GM19397 (cell line): ENCODE data around the gene CACNA1C.
"Not testable (repeated sequence)": the region's sequence is repeated elsewhere in the genome, so short reads cannot be mapped to it uniquely, and the experiment has no call there.

Experiments used
- ATAC-seq: cut with Tn5 transposase; IDR thresholded peaks from one replicate; pipeline ENCODE4 v1.9.1; 2021; ENCODE audit warnings: mild to moderate bottlenecking, moderate library complexity; ENCODE audit not compliant: unreplicated experiment

Gene CACNA1C

DNA sequence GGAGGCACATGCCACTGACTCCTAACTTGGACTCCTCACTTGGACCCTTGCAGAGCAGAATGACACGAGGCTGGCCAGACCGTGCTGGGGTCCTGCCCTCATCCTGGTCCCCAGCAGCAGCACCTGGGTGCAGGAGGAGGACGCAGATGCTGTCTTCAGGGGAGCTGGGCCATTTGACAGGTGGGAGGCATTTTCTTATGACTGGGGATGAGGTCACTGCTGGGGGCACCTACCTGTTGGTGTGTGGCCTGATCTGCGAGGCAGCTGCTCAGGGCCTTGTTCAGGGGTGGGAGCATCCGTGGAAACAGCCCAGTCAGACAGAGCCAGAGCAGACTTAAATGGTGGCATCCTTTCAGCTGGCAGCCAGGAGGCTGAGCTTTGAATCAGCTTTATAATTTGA lies 57.3 kb downstream of the CACNA1C start:
- no peak for ATAC-seq

DNA sequence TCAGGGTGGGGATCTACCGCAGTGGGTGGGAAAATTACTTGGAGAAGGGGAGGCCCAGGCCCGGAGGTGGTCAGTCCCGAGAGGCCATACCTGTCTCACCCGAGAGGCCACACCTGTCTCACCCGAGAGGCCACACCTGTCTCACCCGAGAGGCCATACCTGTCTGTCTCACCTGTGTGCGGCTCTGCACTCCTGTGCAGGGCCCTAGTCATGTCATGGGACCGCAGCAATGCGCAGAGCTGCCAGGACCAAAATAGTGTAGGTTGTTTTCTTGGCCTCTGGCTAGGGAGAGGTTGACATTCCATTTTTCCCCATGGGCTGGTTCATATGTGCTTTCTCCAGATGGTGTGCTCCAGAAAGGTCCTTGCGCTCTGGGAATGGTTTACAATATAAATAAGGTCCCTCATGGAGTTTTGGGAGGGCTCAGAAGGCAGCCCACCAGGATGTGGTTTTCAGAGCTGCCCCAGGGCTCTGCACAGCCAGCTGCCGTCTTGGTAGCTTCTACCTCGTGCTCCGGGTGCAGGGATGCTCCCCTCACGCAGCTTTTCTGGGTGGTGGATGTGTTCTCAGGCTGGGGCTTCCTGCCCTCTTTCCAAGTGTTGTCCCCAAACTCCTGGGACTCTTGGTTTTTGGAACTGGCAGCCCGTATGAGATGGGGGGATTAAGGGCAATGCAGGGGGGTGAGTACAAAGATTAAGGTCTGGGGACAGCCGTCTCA lies 58.2 kb downstream of the CACNA1C start:
- ATAC-seq: no peak

DNA sequence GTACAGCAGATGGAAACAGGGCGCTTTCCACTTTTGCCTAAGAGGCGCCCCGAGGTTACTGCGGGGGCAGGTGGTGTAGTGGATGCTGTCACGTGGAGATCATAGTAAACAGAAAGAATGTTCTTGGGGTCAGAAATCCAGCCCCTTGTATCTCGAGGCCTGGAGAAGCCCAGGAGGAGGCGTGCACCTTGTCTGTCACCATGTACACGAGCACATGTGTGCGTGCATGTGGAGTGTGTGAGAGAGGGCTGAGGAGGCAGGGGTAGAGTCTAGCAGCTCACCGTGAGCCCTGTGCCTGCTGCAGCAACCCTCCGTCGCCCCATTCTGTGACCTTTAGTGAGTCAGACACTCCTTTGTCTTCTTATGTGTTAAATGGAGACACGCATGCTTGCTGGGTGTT lies 59.0 kb downstream of the CACNA1C start:
- ATAC-seq: no peak

DNA sequence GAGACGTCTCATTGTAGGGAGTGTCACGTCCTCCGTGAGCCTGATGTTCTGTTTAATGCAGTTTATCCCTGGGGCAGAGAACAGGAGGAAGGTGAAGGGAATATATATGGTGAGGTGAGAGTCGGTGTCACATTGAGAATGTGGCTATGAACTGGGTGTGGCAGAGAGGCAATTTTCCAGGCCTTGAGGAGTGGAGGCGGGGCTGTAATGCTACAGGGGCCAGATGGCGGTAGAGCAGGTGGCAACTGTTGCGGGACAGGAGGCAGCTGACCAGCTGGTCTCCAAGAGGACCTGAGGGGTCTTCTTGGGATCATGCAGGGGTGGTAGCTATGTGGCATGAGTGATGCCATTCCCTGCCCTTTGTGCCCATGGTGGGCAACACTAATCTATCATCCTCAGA lies 59.6 kb downstream of the CACNA1C start:
- ATAC-seq: no peak

DNA sequence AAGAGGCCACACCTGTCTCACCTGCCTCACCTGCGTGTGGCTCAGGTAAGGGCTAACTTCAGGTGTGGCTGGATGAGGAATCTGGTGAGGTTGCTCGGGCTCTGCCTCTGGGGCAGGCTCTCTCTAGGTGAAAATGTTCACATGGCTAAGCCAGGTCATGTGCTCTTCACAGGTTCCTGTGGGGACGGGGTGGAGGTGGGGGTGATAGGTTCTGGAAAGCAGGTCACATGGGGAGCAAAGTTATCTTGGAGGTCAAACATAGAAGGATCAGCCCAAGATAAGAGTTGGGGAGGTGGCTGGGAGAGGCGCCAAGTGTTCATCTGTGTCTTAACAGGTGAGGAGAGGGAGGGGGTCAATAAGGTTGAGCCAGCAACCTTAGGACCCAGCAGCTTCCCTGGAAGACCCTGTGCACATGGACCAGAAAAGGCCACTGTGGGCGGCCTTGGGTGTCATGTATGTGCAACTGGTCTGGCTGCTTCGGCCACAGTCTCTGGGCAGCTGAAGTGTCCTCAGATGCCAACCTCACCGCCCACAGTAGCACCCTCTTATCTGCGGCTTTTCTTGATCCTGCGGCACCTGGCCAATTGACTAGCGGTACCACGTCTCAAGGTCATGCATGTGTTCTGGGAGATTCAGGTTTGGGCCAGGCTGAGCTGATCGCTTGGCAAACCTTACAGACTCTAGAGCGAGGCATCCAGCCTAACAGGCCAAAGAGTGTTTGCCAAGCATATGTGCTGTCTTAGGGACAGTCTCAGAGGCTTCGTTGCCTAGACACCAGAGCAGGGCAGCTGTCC lies 60.5 kb downstream of the CACNA1C start:
- ATAC-seq: no peak

DNA sequence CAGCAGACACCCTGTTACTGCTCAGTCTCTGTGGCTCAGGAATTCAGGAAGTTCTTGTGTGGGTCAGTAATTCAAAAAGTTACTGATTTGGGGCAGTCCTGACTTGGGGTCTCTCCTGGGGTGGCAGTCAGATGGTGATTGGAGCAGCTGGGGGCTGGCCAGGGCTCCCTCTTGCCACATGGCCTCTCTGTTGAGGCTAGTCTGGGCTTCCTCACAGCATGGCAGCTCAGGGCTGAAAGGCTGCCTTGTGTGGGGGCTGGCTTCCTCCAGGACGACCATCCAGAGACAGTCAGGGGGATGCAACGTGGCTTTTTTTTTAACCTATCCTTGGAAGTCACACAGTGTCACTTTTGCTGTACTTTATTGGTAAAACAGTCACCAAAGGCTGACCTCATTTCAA lies 61.3 kb downstream of the CACNA1C start:
- no peak for ATAC-seq

DNA sequence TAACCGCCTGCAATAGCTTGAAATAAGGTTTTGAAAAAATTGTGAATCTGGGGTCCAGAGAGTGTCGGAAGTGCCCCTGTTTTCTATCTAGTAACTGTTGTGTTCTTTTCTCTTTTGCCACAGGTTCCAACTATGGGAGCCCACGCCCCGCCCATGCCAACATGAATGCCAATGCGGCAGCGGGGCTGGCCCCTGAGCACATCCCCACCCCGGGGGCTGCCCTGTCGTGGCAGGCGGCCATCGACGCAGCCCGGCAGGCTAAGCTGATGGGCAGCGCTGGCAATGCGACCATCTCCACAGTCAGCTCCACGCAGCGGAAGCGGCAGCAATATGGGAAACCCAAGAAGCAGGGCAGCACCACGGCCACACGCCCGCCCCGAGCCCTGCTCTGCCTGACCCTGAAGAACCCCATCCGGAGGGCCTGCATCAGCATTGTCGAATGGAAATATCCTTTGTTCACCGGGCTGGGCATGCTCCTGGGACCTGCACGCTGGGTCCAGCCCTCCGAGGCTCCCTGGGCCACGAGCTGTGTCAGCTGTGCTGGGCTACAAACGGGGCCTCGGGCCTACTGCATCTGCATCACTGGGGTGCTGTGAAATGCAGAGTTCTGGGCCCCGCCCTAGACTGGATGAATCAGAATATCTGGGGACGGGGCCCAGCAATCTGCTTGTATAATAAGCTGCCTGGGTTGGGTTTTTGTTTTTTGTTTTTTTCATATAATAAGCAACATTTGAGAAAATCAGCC lies 62.5 kb downstream of the CACNA1C start:
- ATAC-seq: no peak

DNA sequence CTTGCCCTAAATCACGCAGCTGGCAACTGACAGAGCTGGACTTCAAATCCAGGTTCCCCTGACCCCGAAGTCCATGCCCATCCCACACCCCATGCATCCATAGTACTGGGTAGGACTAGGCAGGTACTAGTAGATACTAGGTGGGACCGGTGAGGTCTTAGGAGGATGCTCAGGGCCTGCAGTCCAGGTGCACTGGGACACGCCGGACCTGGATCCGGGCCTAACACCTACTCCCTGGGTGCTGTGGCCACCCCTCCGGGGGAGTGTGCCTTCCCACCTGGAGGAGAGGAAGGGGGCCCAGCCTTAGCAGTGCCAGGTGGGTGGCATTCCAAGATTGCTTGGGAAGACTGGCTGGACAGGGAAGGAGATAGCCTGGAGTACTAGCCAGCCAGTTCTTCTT lies 64.8 kb downstream of the CACNA1C start:
- no peak for ATAC-seq

DNA sequence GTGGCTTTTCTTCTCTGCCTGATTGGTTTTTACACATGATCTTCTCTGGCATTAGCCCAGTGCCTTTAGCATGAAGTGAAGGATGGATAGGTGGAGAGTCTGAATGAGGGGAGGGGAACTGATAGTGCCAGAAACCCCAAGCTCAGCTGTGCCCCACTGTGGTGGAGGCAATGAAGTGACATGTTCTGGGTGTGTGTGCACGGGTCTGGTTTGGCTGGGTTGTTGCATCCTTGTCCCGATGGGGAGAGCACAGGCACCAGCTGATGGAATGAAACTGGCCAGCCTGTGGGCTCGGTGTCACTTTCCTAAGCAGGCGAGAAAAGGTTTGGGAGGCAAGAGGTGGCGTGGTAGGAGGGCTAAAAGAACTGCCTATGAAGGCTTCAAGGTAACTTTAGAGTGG lies 65.3 kb downstream of the CACNA1C start:
- ATAC-seq: no peak

DNA sequence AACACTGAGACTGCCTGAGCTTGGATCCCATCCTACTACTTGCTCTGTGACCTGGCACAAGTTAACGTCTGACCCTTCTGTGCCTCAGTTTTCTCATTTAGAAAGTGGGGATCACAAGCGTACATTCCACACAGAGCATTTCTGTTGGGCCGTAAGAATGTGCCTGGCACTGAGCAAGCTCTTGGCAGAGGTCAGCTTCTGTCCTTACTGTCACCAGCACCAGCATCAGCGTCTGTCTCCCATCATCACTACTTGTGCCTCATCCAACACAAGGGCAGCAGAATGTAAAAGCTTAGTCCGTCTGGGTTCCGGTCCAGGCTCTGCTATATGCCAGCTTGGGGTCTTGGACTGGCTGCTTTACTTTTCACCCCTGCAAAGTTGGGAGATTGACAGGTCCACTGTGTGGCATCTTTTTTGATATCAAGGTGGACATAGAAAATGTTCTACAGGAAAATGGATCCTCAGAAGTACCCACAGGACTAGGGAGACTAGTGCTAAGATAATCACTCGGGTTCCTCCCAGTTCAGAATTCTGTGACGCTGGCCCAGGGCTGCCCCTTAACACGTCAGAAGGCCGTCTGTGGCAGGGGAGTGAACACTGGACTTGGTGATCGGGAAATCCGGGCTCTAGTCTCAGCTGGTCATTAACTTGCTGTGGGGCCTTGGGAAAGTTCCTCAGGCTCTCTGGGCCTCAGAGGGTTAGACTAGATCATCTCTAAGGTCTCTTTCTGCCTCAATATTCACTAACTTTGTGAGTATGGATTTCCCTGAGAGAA lies 65.9 kb downstream of the CACNA1C start:
- ATAC-seq: no peak

DNA sequence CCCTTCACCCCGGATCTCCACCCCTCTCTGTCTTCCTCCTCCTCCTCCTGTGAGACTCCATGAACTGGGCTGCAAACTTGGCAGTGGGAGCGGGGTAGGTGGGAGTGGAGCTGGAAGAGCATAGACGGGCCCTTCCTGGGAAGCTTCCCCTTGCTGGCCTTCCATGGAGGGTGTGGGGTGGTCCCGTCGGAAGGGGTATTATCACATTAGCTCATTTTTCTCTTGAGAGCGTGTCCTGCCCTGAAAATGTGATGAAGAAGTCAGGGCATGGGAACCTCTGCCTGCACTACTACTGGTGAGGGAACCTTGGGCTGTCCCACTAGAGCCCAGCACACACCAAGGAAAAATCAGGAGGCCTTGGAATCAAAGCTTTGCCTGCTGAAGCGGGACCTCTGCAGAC lies 66.5 kb downstream of the CACNA1C start:
- no peak for ATAC-seq

DNA sequence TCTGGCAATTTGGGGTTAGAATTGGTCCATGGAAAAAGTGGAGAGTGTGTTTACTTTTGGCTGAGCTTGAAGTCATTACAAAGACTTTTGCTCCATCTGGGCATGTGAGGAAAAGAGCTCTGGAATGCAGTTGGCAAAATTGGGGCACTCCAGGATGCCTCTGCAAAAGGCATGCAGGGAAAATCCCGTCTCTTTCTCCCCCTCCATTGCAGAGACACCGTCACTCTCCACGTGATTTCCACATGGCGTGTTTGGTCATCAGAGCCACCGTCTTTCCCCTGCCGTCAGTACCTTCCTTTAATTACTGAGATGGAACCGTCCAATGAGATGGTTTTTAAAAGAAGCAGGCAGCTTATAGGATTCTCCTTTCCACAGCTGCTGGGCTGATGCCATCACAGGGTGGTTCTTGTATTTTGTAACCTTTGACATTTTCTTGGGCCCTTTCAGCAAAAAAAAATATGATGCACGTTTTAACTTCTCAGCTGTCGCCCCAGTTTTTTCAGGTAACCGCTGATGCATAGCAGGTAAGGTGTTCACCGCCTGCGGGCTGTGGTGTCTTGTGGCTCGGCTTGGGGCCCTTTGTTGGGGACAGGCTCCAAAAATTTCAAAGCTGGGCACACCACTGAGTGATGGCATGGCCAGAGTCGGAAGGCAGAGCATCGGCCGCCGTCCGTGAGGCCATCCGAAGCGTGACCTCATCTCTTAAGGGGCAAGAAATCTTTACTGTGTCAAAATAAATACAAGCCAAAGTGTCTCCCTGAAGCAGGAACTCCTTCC lies 68.4 kb downstream of the CACNA1C start:
- ATAC-seq: no peak

DNA sequence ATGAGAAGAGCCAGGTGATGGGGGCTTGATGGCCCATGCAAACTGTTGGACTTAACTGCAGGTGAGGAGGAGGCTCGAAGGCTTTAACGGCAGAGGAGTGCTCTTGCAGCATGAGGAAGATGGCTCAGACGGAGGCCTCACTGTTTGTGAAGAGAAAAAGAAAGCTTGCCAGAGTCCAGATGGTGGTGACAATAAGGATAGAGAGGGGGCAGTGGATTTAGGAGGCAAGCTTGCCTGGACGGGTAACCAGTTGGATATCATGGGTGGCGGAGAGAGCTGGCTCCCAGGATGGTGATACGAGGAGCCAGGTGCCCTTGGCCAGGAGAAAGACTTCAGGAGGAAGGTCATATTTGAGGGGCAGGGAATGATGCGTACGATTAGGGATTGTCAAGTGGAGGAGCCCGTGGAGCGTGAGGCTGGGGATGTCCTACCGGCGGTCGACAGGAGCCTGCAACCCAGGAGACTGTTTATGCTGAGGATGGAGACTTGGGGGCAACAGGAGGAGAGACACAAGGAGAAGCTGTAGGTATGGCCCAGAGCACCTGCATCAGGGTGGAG lies 71.8 kb downstream of the CACNA1C start:
- ATAC-seq: no peak

DNA sequence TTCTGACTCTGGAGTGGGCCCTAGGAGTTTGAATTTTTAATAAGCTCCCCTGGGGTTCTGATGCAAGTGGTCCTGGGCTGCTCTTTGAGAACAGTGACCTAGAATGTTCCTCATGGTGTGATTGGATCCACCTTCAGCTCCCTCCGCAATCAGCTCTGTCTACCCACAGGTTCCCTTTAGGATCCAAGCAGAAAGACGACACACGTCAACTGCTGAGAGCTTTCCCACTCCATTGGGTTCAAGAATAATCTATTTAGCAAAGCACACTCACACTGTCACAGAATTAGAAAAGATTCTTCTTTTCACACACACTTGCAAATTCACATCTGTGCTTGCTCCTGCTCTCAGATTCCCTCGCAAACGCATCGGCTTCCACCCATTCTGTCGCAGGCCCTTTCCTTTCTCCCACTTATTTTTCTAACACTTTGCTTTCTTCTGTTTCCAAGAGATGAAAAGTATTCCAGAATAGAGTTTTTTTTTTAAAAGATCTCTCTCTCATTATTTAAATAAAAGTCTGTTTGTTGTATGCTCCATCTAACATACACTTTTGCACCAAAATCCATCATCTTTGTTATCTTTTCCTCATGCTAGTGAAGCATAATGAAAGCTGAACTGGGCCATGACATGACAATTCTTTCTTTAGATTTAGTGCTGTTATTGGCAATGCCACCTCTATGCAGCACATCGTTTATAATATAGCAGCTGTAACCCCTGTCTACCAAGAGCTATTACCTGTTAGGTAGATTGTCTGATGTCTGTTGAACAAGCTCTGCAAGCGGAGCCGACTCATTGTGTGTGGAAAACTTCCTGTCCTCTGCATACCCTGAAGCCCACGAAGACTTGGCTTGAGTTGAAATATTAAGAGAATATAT lies 73.1 kb downstream of the CACNA1C start:
- ATAC-seq: no peak

DNA sequence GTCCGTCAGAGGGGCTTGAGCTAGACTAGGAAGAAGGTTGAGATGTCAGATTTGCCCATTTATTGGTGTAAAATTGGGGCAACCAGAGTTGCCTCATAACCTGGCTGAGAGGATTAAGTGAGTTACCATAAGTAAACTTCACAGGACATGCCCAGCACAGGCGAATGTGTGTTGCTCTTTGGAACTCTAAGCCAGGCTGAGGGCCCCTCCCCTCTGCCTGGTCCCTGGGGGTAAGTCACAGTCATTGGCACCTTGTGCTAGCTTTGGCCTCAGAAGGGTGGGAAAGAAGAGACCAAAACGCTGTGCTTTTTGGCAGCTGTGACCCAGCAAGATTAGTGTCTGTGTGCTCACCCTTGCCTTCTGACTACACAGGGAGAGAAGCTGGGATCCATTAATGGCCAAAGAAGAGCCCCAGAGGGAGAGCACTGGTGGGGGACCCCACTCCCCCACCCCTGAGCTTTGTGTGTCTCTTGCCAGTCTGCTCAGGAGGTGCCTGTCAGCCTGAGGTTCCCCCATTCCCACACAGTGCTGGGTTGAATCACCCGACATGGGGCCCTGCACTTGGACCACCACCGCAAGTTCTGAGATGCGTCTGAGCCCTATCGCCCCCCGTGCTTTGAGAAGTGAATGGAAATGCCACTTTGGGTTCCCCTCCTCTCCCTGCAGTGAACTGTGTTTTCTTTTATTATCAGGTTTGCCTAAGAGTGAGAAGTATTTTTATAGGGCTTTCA lies 74.1 kb downstream of the CACNA1C start:
- ATAC-seq: no peak

DNA sequence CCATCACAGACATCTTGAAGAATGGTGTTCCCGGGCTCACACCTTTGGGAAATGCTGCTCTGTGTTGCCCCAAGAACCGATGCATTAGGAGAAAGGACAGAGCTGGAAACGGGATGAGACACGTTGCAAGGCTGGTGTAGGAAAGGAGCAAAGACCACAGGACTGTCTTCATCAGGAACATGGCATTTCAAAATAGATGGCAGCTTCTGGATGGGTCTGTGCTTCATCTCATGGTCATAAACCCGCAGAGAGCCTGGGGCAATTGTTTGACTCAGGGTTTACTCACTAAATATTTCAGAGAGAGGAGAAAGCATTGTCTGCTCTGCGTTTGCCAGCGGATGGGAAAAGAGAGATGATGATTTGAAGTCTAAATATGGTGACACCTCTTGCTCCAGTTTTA lies 76.3 kb downstream of the CACNA1C start:
- no peak for ATAC-seq

DNA sequence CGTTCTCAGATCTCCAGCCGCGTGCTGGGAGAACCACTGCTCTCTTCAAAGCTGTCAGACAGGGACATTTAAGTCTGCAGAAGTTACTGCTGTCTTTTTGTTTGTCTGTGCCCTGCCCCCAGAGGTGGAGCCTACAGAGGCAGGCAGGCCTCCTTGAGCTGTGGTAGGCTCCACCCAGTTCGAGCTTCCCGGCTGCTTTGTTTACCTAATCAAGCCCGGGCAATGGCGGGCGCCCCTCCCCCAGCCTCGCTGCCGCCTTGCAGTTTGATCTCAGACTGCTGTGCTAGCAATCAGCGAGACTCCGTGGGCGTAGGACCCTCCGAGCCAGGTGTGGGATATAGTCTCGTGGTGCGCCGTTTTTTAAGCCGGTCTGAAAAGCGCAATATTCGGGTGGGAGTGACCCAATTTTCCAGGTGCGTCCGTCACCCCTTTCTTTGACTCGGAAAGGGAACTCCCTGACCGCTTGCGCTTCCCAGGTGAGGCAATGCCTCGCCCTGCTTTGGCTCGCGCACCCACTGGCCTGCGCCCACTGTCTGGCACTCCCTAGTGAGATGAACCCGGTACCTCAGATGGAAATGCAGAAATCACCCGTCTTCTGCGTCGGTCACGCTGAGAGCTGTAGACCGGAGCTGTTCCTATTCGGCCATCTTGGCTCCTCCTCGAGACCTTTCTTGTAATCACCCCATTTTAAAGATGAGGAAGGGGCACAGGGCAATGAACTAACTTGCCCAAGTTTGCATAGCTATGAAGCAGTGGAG lies 83.1 kb downstream of the CACNA1C start:
- not testable (repeated sequence) for ATAC-seq

DNA sequence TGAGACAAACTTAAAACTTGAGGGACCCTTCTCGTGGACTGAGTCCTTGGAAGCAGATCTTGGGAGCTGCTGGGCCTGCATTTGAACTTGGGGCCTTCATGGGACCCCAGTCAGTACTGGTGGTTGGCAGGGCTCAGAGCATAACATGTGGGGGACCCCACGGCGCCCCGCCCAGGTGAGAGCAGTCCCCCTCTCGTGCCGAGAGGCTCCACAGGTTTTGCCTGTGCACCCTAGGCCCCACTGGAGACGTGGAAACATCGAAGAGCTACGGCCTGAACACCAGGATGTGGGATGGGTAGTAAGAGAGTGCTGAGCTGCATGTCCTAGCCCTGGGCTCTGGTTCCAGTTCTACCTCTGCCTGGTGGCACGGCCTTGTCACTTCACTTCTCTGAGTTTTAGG lies 84.1 kb downstream of the CACNA1C start:
- ATAC-seq: no peak
